HG02798 (cell line): ENCODE results near the gene CPXM2.

Experiments
- ATAC-seq: cut with Tn5 transposase; IDR thresholded peaks from one replicate; pipeline ENCODE4 v1.9.1; 2021; ENCODE audit warnings: mild to moderate bottlenecking; ENCODE audit not compliant: unreplicated experiment, poor library complexity

CPXM2 gene

DNA sequence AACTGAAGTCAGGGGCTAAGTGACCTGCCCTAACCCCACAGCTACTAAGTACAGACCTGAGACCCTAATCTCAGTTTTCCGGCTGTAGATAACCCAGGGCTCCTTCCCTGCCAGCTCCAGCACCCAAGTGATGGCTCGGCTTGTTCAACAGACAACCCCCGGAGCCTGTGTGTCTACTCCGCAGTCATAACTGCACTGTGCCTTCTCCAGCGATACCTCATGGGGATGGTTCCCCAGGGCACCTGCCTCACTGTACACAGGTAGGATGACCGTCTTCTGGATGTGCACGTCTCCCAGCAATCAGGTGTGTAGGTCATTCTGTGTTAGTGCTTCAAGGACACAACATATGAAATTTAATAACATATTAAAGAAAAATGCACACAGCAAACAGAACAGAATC is 37.1 kb downstream of the CPXM2 start:
- ATAC-seq, result no peak

DNA sequence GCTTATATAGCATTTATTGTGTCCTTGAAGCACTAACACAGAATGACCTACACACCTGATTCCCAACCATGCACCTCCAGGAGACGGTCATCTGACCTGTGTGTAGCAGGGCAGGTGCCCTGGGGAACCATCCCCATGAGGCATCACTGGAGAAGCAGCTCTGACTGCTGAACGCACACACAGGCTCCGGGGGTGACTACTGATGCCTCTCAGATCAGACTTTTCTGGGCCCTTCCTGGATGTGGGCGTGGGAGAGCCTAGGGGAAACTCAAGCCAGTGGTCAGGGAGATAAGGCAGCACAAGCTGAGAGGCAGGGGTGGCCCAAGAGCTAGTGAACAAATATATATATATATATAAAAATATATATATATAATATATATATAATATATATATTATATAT is 37.6 kb downstream of the CPXM2 start:
- no peak for ATAC-seq

DNA sequence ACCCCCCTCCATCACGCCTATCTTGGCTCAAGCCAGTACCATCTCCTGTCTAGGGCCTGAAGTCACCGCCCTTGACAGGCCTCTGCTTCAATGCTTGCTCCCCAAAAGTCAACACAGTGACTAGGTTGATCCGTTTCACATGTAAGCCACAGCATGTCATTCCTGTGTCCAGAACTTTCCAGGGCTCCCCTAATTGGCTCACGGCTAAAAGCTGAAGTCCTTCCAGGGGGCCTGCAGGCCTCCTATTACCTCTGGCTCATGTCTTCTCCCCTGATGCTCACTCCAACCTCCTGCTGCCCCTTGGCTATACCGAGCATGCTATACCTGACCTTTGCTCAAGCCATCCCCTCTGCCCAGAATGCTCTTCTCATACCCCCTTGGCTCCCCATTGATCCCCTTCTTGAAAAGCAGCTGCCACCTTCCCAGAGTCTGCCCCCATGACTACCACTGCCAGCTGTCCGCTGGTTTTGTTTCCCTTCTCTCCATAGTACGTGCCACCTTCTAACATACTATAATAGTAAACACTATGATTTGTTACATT is 39.1 kb downstream of the CPXM2 start:
- ATAC-seq, result no peak

DNA sequence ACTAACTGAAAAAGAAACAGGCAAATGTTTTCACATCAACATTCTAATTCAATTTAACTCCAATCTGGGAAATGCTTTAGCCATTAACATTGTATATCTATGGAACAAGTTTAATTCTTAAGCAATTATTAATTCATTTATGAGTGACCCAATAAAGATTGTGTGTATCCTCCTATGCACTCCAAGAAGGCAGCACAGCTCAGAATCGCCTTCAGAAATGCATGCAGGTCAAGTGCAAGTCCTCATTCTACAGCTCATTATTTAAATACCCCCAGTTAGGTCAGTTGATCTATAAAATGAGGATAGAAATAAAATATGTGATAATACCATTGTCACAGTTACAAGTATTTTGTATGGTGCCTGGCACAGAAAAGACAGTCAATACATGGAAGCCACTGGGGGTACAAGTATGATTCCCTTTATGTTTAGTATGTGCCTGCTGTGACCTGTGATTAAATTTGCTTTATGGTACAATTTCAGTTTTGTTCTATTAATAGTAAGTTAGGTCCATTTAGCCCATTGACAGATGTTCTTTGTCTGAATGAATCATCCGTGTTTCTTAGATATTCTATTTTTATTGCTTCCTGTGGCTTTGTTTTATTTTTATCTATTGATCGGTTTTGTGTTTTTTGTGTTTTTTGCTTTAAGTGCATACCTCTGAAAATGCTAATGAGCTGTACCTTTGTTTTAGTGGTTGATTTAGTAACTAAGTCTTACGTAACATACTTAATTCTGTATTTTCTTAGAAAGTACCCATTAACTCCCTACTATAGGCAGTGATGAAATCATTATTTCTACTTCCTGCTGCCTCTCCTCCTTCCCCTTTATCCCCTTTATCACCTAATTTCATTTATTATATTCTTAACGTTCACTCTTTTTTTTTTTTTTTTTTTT is 42.8 kb downstream of the CPXM2 start:
- peak; percentile 68 for ATAC-seq

DNA sequence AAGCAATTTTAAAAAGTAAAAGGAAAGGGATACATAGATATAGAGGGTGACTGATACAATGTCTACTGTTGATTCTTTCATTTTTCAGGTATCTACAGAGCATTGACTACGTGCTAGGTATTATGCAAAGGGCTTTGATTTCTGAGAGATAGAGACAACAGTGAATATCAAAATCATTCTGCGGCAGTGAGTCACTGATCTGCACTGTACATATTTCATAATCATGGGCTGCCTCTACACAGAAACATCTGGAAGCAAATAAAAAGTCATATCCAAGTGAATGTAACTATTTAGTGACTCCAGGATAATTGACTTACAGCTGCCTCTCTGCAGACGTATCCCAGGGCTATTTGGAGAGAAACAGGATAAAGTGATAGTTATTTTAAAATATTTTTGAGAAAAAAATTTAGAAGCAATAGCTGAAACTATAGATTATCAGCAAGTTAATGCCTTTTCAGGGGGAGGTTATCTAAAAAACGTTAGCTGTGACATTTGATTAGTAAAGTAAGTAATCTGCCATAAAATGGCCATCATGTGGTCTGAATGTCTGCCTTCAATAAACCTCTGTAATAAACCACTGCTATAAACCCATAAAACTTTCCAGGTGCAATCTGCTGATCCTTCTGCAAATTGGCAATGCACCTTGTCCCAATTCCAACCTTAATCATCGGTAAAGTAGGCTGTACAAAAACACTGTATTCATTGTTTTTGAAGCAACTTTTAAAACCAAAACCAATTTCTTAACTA is 43.7 kb downstream of the CPXM2 start:
- ATAC-seq, result no peak

DNA sequence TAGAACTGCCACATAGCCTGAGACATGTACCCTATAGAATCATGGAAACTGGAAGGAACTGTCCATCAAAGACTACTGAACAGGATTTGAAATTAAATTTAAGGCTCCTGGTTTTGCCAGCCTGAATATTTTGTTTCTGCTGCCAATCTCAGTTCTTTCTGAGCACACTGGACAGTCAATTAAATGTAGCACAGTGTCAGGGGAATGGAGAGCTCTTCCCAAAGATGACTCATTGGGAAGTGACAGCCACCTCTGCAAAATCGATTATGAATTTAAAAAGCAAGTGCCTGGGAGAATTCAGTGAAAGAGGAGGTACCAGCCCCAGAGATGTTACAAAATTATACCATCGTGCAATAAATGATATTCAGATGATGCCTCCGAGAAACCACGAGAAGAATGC is 47.8 kb downstream of the CPXM2 start:
- ATAC-seq, result no peak

DNA sequence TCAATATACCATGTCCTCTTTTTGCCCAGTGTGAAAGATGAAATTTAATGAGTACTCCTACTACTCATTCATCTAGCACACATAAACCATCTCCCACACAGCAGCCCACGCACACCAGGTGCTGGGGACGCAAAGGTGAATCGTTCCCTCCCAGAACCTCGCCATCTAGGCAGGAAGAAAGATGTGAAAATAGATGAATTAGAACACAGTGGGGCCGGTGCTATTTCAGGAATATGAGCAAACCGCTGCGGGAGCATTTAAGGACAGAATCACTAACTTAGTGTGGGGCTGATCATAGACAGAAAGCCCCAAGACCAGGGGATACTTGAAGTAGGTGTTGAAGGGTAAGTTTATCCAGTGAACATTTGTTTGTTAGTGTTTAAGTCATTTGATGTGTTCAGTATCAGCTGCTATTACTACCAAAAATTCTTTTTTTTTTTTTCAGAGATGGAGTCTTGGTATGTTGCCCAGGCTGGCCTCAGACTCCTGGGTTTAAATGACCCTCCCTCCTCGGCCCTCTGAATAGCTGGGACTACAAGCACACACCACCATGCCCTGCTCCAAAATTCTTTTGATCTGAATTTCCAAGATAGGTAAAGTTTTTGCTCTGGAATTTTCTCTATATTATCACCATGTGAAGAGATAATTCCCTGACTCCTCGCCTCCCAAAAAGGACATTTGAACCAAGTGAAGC is 48.8 kb downstream of the CPXM2 start:
- ATAC-seq, result no peak

DNA sequence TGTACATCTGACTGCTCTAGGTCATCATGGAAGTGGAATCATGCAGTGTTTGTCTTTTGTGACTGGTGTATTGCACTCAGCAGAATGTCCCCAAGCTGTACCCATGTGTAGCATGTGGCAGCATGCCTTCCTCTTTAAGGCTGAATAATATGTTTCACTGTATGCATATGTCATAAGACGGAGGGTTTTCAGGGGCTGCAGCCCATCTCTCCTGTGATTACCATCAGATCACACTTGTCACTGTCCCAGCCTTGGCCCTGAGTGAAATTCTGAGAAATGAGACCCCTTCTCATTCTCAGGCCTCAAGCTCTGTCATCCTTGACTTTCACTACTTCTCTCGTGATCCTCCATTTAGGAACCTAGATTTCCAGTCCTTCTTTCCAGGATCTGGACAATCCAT is 50.0 kb downstream of the CPXM2 start:
- ATAC-seq, result no peak

DNA sequence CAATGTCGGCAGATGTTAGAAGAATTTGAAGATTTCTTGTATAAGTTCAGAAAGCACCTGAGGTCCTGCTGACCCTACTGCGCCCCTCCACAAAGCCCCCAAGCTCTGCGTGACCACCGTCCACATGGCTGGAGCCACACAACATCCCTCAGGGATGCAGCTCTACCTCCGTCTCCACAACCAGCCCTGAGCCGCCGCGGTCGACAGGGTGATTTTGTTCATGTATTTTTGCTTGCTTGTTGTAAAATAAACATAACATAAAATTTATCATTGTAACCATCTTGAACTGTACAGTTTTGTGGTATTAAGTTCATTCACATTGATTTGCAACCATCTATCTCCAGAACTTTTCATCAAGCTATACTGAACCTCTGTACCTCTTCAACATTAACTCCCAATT is 50.5 kb downstream of the CPXM2 start:
- no peak for ATAC-seq

DNA sequence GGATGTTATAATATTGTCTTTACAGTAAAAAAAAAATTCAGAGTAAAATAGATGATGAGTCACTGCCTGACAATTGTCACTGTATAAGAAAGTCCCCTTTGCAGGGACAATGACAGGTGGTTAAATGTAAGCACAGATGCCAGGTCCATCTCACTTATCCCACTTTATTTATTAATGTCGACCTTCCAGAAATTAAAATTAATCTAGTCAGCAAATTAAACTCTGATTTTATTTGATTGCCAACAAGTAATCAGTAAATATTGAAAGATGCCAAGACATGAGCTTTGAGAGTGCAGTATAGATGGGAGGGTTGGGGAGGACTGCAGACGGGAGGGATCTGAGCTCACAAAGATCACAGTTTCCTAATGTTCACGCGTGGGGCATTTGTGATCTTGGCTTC is 50.9 kb downstream of the CPXM2 start:
- ATAC-seq, result no peak

DNA sequence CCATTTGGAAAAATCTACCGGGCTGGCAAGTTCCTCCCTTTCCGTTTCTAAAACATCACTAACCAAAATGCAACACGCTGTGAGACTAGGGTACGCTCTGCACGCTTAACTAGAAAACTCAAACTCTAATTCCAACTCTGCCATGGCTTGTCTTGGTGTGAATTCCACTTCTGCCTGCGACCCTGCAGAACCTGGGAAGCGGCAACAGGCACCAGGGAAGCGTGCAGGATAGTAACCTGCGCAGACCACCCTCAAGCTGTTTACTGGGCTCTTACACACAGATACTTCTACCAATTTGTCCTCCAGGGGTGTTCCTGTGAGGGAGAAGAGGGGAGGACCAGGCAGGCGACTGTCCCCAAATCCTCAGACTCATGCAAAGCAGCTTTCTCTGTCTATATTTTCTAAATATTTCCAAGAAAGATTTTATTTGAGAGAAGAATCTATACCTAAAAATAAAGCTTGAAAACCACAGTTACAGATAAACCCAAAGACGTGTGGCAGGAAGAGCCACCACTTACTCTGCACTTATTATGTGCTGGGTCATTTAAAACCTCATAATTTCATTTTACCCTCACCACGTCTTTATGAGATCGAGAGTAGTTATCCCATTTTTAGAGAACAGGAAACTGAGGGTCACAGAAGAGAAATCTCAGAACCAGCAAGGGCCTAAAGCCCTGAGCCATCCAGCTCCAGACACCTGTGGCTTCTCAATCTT is 52.9 kb downstream of the CPXM2 start:
- ATAC-seq, result no peak

DNA sequence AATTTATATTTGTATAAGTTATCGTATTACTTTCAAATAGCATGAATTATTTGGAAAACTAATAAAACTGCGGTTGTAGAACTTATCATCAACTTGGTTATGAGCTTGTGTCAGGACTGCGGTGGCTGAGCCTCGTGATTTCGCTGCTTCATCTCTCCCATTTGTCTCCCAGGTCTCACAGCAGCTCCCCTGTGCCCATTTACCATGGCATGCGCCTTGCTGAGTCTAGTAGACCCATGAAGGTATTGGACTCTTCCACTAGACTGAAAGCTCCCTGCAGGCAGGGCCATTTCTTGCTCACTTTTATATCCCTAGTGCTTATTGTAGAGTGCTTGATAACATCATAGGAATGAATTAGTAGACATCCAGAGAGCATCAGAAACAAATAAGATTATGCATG is 53.9 kb downstream of the CPXM2 start:
- ATAC-seq, result no peak

DNA sequence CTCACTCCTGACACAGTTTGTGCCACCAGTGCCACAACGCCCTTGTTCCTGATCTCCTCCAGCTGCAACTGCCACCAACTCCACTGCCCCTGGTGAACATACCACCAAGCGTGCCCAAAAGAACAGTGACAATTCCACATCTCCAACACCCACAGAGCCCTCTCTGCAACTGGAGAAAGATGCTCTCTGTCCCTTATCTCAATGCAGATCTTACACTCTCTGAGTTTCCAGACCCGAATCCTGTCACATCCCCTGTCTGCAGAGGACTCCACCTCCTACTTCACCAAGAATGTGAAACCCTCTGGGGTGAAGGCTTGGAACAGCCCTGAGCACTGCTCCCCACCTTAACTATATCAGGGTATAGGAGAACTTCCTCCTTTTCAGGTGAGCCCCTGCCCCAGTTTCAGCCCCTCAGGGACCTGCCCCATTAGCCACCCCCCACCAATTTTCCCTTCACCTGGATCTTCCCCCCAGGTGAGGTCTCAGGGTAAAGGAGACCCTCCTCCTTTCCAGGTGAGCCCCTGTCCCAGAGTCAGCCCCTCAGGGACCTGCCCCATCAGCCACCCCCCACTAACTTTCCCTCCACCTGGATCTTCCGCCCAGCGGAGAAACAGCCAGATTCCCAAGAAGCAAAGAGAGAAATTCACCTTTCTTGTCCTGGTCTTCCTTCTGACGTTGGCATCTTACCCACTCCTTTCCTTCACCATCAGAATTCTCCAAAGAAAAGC is 55.0 kb downstream of the CPXM2 start:
- no peak for ATAC-seq

DNA sequence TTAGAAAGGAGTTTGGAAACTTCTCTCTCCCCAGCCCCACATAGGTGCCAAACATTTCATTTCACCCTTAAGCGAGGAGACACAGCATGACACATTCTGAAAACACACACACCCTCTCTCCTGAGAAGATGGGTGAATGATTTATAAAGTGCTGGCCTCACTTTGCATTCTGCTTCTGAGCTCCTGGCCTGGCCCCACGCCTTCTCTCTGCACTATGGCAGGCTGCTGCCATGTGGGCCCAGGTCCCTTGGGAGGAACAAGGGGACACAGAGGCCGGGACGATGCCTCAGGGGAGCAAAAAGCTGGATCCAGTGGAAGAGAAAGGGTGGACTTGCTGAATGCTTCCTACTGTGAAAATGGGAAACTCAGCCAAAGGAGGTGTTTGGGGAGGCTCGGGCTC is 56.0 kb downstream of the CPXM2 start:
- peak; percentile 92 for ATAC-seq

DNA sequence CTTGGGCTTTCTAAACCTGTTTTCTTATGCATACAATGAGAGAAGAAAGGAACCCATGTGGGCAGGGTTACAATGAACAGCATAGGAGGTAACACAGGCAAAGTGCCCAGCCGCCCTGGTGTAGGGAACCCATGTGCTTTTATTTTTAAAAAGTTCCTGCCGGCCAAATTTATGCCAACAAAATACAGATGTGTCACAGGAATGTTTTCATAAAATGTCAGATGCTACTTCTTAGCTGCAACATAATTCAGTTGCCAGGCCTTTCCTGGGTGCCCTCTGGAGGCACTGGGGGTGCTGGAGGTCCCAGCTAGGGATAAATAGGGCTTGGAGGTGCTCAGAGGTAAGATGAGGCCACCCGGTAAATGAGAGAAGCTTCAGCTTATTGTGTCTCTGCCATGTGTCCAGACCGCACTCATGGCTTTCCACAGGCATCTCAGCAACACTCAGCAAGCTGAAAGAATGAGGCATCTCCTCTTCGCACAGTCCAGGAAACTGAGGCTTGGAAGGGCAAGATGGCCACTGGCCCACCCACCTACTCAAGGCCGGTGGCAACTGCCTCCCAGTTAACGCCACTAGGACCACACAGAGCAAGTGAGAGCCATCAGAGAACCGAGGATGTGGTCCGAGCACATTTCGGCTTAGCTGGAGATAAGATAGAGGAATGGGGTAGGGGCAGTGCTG is 58.3 kb downstream of the CPXM2 start:
- no peak for ATAC-seq

DNA sequence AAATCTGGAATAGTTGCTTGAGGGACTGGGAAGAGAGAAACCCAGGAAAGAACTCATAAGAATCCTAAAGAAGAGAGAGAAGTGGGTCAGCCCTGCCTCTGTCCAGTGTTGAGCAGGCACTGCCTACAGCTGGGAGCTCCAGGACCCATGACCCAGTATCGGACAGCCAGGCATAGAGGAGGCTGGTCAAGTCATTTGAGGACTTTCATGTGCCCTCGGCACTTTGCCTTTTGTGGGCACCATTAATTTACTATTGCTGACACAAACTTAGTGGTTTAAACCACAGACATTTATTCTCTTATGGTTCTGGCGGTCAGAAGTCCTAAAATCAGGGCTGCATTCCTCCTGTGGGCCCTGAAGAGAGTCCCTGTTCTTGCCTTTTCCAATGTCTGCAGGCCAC is 60.3 kb downstream of the CPXM2 start:
- no peak for ATAC-seq

DNA sequence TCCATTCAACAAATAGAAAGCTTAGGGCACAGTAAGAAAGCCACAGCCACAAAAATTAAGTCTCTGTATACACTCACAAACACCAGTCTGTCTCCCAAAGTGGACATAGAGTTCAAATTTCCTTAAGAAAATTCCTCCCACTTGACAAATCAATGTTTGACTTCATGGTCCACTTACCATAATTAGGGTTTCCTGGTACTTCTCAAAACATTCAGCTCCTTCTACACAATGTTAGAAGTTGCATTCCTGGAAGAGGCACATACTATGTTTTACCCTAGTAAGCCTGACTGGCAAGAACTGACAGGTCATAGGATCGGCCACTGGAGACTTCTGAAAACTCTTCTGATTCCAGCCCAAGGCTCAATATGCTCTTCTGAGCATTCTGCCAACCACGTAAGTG is 70.5 kb downstream of the CPXM2 start:
- ATAC-seq, result no peak

DNA sequence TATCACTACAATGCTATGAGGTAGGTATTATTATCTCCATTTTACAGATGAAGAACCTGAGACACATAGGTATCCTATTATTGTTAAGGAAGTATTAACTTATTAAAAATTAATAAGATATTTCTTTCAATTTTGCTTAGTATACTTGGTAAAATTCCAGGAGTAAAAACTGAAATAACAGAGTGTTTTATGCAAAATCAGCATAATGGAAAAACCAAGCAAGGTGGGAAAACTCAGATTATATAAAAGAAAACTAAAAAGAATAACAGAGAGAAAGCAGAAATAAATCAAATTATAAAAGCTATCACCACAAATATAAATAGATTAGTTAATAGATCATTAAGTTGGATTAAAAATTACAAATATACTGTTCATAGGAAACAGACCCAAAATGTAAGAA is 82.0 kb downstream of the CPXM2 start:
- no peak for ATAC-seq

DNA sequence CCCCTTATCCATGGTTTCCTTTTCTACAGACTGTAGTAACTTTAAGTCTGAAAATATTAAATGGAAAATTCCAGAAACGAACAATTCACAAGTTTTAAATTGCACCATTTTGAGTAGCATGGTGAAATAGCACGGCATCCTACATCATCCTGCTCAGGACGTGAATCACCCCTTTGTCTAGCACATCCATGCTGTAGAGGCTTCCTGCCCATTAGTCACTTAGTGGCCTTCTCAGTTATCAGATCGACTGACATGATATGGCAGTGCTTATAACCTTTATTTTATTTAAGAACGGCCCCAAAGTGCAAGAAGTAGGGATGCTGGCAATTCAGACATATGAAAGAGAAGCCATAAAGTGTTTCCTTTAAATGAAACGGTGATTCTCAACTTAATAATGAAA is 82.7 kb downstream of the CPXM2 start:
- ATAC-seq, result no peak
